Parathyroid adenoma (tissue), 2 donors: ENCODE data around the gene ADGRL3.

Experiments
- H2AFZ ChIP-seq: fragments of 300-600 bp; sonication (generic); one replicate; pipeline ENCODE4 v1.7.0; 2017; ENCODE audit warnings: antibody characterized with exemption, mild to moderate bottlenecking
- H3K27ac ChIP-seq: fragments of 300-600 bp; sonication (generic); one replicate; pipeline ENCODE4 v1.7.0; 2017
- H3K27me3 ChIP-seq: fragments of 300-600 bp; sonication (generic); one replicate; pipeline ENCODE4 v1.7.0; 2017; ENCODE audit warnings: low read length; ENCODE audit not compliant: control insufficient read depth, insufficient read depth
- H3K36me3 ChIP-seq: fragments of 300-600 bp; sonication (generic); one replicate; pipeline ENCODE4 v1.7.0; 2017; ENCODE audit warnings: low read length; ENCODE audit not compliant: control insufficient read depth, insufficient read depth
- H3K4me1 ChIP-seq: fragments of 300-600 bp; sonication (generic); one replicate; pipeline ENCODE4 v1.7.0; 2017; ENCODE audit warnings: control low read depth
- H3K4me2 ChIP-seq: fragments of 300-600 bp; sonication (generic); one replicate; pipeline ENCODE4 v1.7.0; 2017; ENCODE audit warnings: low read length
- H3K4me3 ChIP-seq: fragments of 300-600 bp; sonication (generic); one replicate; pipeline ENCODE4 v1.7.0; 2017; ENCODE audit warnings: low read depth, low read length
- H3K79me2 ChIP-seq: fragments of 300-600 bp; sonication (generic); one replicate; pipeline ENCODE4 v1.7.0; 2017; ENCODE audit warnings: control low read depth
- H3K9ac ChIP-seq: fragments of 300-600 bp; sonication (generic); one replicate; pipeline ENCODE4 v1.7.0; 2017; ENCODE audit warnings: mild to moderate bottlenecking
- H3K9me3 ChIP-seq: fragments of 300-600 bp; sonication (generic); one replicate; pipeline ENCODE4 v1.7.0; 2017; ENCODE audit warnings: low read length; ENCODE audit not compliant: control insufficient read depth
- TF ChIP-seq, protein P1 (sequence below): fragments of 300-600 bp; sonication (generic); IDR thresholded peaks from one replicate; pipeline ENCODE4 v1.7.0; 2017; ENCODE audit warnings: antibody characterized with exemption, mild to moderate bottlenecking
- donor health status: primary hyperparathyroidism.

Gene ADGRL3

DNA sequence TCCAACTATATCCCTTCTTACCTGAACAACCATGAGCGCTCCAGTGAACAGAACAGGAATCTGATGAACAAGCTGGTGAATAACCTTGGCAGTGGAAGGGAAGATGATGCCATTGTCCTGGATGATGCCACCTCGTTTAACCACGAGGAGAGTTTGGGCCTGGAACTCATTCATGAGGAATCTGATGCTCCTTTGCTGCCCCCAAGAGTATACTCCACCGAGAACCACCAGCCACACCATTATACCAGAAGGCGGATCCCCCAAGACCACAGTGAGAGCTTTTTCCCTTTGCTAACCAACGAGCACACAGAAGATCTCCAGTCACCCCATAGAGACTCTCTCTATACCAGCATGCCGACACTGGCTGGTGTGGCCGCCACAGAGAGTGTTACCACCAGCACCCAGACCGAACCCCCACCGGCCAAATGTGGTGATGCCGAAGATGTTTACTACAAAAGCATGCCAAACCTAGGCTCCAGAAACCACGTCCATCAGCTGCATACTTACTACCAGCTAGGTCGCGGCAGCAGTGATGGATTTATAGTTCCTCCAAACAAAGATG, 870.2 kb downstream of the ADGRL3 start:
- H3K27ac ChIP-seq: no peak overlapping the region
- H3K27me3 ChIP-seq: no peaks in the 10 kb centered on the region
- H3K79me2 ChIP-seq: no peaks in the 10 kb centered on the region
- TF ChIP-seq, protein P1, sequence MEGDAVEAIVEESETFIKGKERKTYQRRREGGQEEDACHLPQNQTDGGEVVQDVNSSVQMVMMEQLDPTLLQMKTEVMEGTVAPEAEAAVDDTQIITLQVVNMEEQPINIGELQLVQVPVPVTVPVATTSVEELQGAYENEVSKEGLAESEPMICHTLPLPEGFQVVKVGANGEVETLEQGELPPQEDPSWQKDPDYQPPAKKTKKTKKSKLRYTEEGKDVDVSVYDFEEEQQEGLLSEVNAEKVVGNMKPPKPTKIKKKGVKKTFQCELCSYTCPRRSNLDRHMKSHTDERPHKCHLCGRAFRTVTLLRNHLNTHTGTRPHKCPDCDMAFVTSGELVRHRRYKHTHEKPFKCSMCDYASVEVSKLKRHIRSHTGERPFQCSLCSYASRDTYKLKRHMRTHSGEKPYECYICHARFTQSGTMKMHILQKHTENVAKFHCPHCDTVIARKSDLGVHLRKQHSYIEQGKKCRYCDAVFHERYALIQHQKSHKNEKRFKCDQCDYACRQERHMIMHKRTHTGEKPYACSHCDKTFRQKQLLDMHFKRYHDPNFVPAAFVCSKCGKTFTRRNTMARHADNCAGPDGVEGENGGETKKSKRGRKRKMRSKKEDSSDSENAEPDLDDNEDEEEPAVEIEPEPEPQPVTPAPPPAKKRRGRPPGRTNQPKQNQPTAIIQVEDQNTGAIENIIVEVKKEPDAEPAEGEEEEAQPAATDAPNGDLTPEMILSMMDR: no peak
- H3K4me3 ChIP-seq: no peak overlapping the region
- H3K9ac ChIP-seq: no peak overlapping the region
- H3K4me2 ChIP-seq: no peak overlapping the region
- H3K4me1 ChIP-seq: no peaks in the 10 kb centered on the region
- no peak overlapping the region for H2AFZ ChIP-seq
- no peaks in the 10 kb centered on the region for H3K9me3 ChIP-seq
- H3K36me3 ChIP-seq: no peaks in the 10 kb centered on the region

DNA sequence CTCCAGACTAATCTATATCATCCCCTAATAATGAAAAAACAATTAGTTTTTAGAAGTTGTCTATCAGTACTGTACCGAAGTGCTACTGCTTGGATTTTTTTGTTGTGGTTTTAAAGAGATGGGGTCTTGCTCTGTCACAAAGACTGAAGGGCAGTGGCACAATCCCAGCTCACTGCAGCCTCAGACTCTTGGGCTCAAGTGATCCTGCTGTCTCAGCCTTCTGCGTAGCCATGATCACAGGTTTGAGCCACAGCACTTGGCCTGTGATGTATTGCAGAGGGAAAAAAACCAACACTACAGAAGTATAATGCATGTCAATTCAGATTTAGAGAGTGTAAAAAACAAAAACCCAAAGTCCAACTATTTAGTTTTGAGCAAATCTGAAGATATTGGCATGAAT, 875.0 kb downstream of the ADGRL3 start:
- Histone ChIP-seq H3K9me3 (no peaks in the 10 kb centered on the region), H3K79me2 (no peaks in the 10 kb centered on the region), H3K27ac (no peak overlapping the region), H3K4me2 (no peak overlapping the region), H2AFZ (no peak overlapping the region), H3K4me3 (no peak overlapping the region), H3K36me3 (no peaks in the 10 kb centered on the region), H3K4me1 (no peaks in the 10 kb centered on the region), H3K9ac (no peak overlapping the region), H3K27me3 (no peaks in the 10 kb centered on the region)
- TF ChIP-seq, protein P1: no peak

GRCh38 chr4:62075521-62075920, 875.4 kb downstream of the ADGRL3 start:
- Histone ChIP-seq H3K4me3 (no peak overlapping the region), H3K36me3 (no peaks in the 10 kb centered on the region), H3K4me2 (no peak overlapping the region), H3K79me2 (no peaks in the 10 kb centered on the region), H3K27ac (no peak overlapping the region), H2AFZ (no peak overlapping the region), H3K9me3 (no peaks in the 10 kb centered on the region), H3K9ac (no peak overlapping the region), H3K4me1 (no peaks in the 10 kb centered on the region), H3K27me3 (no peaks in the 10 kb centered on the region)
- TF ChIP-seq, protein P1: no peak

GRCh38 chr4:62077406-62077805, 877.3 kb downstream of the ADGRL3 start:
- Histone ChIP-seq H3K9ac (no peak overlapping the region), H3K4me2 (no peak overlapping the region), H2AFZ (no peak overlapping the region), H3K79me2 (no peaks in the 10 kb centered on the region), H3K36me3 (no peaks in the 10 kb centered on the region), H3K27ac (no peak overlapping the region), H3K9me3 (no peaks in the 10 kb centered on the region), H3K4me3 (no peak overlapping the region), H3K27me3 (no peaks in the 10 kb centered on the region), H3K4me1 (no peaks in the 10 kb centered on the region)
- TF ChIP-seq, protein P1: no peak

DNA sequence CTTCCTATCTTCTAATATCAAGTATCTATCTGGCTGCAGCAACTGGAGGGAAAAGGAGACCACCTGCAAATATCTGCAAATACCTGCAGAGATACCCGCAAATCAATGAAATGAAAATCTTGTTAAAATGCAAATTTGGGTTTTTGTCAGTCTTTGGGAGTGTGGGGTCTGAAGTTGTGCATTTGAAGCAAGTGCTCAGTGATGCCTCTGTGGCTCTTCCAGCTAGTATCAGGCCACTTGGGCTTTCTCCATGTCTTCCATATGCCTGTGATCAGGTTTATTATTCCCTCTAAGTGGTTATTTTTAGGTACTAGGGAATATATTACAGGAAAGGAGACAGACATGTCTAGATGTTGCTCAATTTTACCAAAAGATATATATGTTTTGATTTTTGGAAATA, 880.3 kb downstream of the ADGRL3 start:
- H3K9me3 ChIP-seq: no peaks in the 10 kb centered on the region
- no peak overlapping the region for H3K4me3 ChIP-seq
- H3K27me3 ChIP-seq: no peaks in the 10 kb centered on the region
- no peak overlapping the region for H2AFZ ChIP-seq
- H3K4me1 ChIP-seq: no peaks in the 10 kb centered on the region
- no peak overlapping the region for H3K9ac ChIP-seq
- no peak overlapping the region for H3K27ac ChIP-seq
- H3K36me3 ChIP-seq: no peaks in the 10 kb centered on the region
- H3K79me2 ChIP-seq: no peaks in the 10 kb centered on the region
- H3K4me2 ChIP-seq: no peak overlapping the region
- TF ChIP-seq, protein P1: no peak
